Uterus (tissue), 4 donors: ENCODE results near the gene RBM38. TPM values are rescaled to one million over a fixed set of nuclear protein-coding genes. Genes with fewer than 3 reads are reported as not detected.

Experiments used
- DNase-seq, 2 donors: peaks; one replicate each; pipeline ENCODE4 v3.0.0-alpha.2; 2019 to 2020
- H3K27ac ChIP-seq, 2 donors: fragments of 200-600 bp; sonication (generic); 1 replicate in 1 of 2; 2 replicates in 1 of 2; pipeline ENCODE4 v1.5.1; 2016 to 2018
- H3K27me3 ChIP-seq, 2 donors: fragments of 200-600 bp; sonication (generic); one replicate each; pipeline ENCODE4 v1.5.1; 2018 to 2019; ENCODE audit warnings: control low read depth in 1 of 2
- H3K36me3 ChIP-seq, 2 donors: fragments of 200-600 bp; sonication (generic); one replicate each; pipeline ENCODE4 v1.5.1; 2019; ENCODE audit warnings: control low read depth in 1 of 2
- H3K4me1 ChIP-seq, 2 donors: fragments of 200-600 bp; sonication (generic); one replicate each; pipeline ENCODE4 v1.5.1; 2018 to 2019; ENCODE audit warnings: control low read depth in 1 of 2
- H3K4me3 ChIP-seq, 2 donors: fragments of 200-600 bp; sonication (generic); 1 replicate in 1 of 2; 2 replicates in 1 of 2; pipeline ENCODE4 v1.5.1; 2018 to 2019; ENCODE audit warnings: mild to moderate bottlenecking in 1 of 2
- H3K9me3 ChIP-seq, 2 donors: fragments of 200-600 bp; sonication (generic); one replicate each; pipeline ENCODE4 v1.5.1; 2019; ENCODE audit warnings: control low read depth in 1 of 2
- CTCF ChIP-seq, 4 experiments: fragments of 200-600 bp in 2 of 4; fragments of 450-650 bp in 2 of 4; sonication (generic) in 2 of 4; IDR thresholded peaks; one replicate each; pipeline ENCODE4 v1.5.1; 2016 to 2019; ENCODE audit warnings: antibody characterized with exemption in 4 of 4, mild to moderate bottlenecking in 2 of 4, moderate library complexity in 1 of 4
- POLR2A ChIP-seq, 2 donors: fragments of 450-650 bp; IDR thresholded peaks; one replicate each; pipeline ENCODE4 v1.6.1; 2016; ENCODE audit warnings: antibody characterized with exemption in 2 of 2, mild to moderate bottlenecking in 1 of 2, moderate library complexity in 1 of 2
- intact Hi-C: fragments of 100-400 bp; cut with DNase I; formaldehyde crosslinking; loops from one replicate; pipeline ENCODE4 v1.15.1; 2023; ENCODE audit warnings: low total_unique reads
- total RNA-seq, 4 donors: library from RNA; depleted of rRNA in 3 of 4; stranded (reverse); fragments of >200 nt in 3 of 4; gene quantifications; one replicate each; pipeline versions ENCODE4 v1.1.0 to v1.2.4, GENCODE V29; 2014 to 2023
- donor health status: DM: yes; HTN: yes; CAD: no.

RBM38 gene
- total RNA-seq, 4 donors from 2014 or later = 1.2 to 48.6 (median 8.8) TPM

- intact Hi-C loops = loop anchor here (5.0 kb wide), 1 partner anchor 113 kb away; no protein-coding TSS in a partner anchor
These were observed 6.7 kb upstream of the RBM38 start for GRCh38 chr20:57384486-57384885.

GRCh38 chr20:57384953-57385761 is 6.0 kb upstream of the RBM38 start:
- H3K4me1 ChIP-seq = no peaks in the 10 kb centered on the region
- intact Hi-C loops = loop anchor here (5.0 kb wide), 1 partner anchor 112 kb away; no protein-coding TSS in a partner anchor
- TF ChIP-seq CTCF (IDR thresholded peaks at IDR 0.05) (no peak), POLR2A (IDR thresholded peaks at IDR 0.05) (no peak)
- no peak overlapping the region for H3K4me3 ChIP-seq
- H3K36me3 ChIP-seq = no peaks in the 10 kb centered on the region
- no peaks in the 10 kb centered on the region for H3K27me3 ChIP-seq
- no peaks in the 10 kb centered on the region for H3K9me3 ChIP-seq
- no peak for DNase-seq
- no peak overlapping the region for H3K27ac ChIP-seq

More at GRCh38 chr20:57384486-57384885, 6.7 kb upstream of the RBM38 start:
- Histone ChIP-seq H3K27me3 (no peaks in the 10 kb centered on the region), H3K27ac (no peak overlapping the region), H3K36me3 (no peaks in the 10 kb centered on the region), H3K4me3 (no peak overlapping the region), H3K9me3 (no peaks in the 10 kb centered on the region), H3K4me1 (no peaks in the 10 kb centered on the region)
- no peak for DNase-seq
- TF ChIP-seq POLR2A (IDR thresholded peaks at IDR 0.05) (no peak), CTCF (IDR thresholded peaks at IDR 0.05) (no peak)

- Histone ChIP-seq H3K27ac (no peak overlapping the region), H3K9me3 (no peaks in the 10 kb centered on the region), H3K4me1 (no peaks in the 10 kb centered on the region), H3K4me3 (no peak overlapping the region), H3K36me3 (no peaks in the 10 kb centered on the region), H3K27me3 (no peaks in the 10 kb centered on the region)
- DNase-seq = no peak
- no peak for TF ChIP-seq CTCF (IDR thresholded peaks at IDR 0.05)
- no peak for TF ChIP-seq POLR2A (IDR thresholded peaks at IDR 0.05)
- intact Hi-C loops = no loop called here
These were observed 5.3 kb upstream of the RBM38 start for GRCh38 chr20:57385940-57386339.

- Histone ChIP-seq H3K36me3 (no peaks in the 10 kb centered on the region), H3K9me3 (no peaks in the 10 kb centered on the region), H3K4me1 (no peaks in the 10 kb centered on the region), H3K27ac (no peak overlapping the region), H3K27me3 (no peaks in the 10 kb centered on the region), H3K4me3 (no peak overlapping the region)
- no peak for TF ChIP-seq POLR2A (IDR thresholded peaks at IDR 0.05)
- no peak for TF ChIP-seq CTCF (IDR thresholded peaks at IDR 0.05)
- no peak for DNase-seq
- intact Hi-C loops = no loop called here
These were observed 4.4 kb upstream of the RBM38 start for GRCh38 chr20:57386762-57387161.

DNA sequence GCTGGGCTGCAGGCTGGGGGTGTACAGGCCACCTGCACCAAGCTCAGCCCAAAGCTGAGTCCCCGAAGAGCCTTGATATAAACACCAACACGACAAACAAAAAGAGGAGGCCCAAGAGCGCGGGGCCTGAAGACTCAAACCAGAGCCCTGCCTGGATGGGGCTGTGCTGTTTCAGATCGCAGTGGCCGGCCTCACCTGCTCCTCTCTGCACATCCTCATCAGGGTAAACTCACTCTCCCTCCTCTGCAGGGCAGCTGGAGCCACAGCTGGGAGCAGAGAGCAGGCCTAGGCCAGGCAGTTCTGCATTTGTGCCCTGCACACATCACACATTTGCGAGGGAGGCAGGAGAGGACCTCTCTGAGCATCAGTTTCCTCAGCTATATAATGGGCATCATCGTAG is 3.7 kb upstream of the RBM38 start:
- TF ChIP-seq POLR2A (IDR thresholded peaks at IDR 0.05) (no peak), CTCF (IDR thresholded peaks at IDR 0.05) (no peak)
- no peak overlapping the region for H3K4me3 ChIP-seq
- no peaks in the 10 kb centered on the region for H3K27me3 ChIP-seq
- DNase-seq = no peak
- H3K4me1 ChIP-seq = no peaks in the 10 kb centered on the region
- H3K36me3 ChIP-seq = no peaks in the 10 kb centered on the region
- no peaks in the 10 kb centered on the region for H3K9me3 ChIP-seq
- H3K27ac ChIP-seq = no peak overlapping the region
- intact Hi-C loops = no loop called here
